ENCODE results near the gene TFF2. TPM values are rescaled to one million over a fixed set of nuclear protein-coding genes. Genes with fewer than 3 reads are reported as not detected.

TFF2 gene
- polyA plus RNA-seq, 1 donor (not counting 4 experiments of a cell fraction or from before 2014, with no cell fraction given): not detected

- H3K36me3 ChIP-seq (ENCODE audit: control insufficient read depth in 2 of 2, extremely low read depth in 1 of 2, insufficient read depth in 2 of 2, low read length in 2 of 2): no peaks in the 10 kb centered on the region
- no peak for TF ChIP-seq EZH2 (IDR thresholded peaks at IDR 0.05; ENCODE audit: low read length)
- no peaks in the 10 kb centered on the region for H3K4me1 ChIP-seq (ENCODE audit: control insufficient read depth, extremely low read depth, insufficient read depth, low read length)
- H4K20me1 ChIP-seq (ENCODE audit: control insufficient read depth, extremely low read depth, insufficient read depth, low read length): no peaks in the 10 kb centered on the region
- dilution Hi-C loops (cut with MboI; ENCODE audit: extremely low pct_ligation_motif_present, low sequenced_read_pairs): no loop called here
- H3K4me2 ChIP-seq (ENCODE audit: control insufficient read depth, extremely low read depth, insufficient read depth, low read depth, low read length): no peak overlapping the region
- no peaks in the 10 kb centered on the region for H3K9me3 ChIP-seq (ENCODE audit: control insufficient read depth, low read depth, low read length)
- H3K9me1 ChIP-seq (ENCODE audit: control insufficient read depth, extremely low read depth, insufficient read depth, low read length): no peaks in the 10 kb centered on the region
- no peak overlapping the region for H3K9ac ChIP-seq (ENCODE audit: control insufficient read depth, extremely low read depth, insufficient read depth, low read length)
- no peak overlapping the region for H3K27ac ChIP-seq (ENCODE audit: control insufficient read depth, insufficient read depth, low read length)
- no peak overlapping the region for H2AFZ ChIP-seq (ENCODE audit: control insufficient read depth, low read length)
- H3K79me2 ChIP-seq (ENCODE audit: control insufficient read depth, insufficient read depth, low read length): no peaks in the 10 kb centered on the region
- no peak overlapping the region for H3K4me3 ChIP-seq (ENCODE audit: control insufficient read depth in 2 of 3, extremely low read depth in 1 of 3, insufficient read depth in 2 of 3, low read depth in 1 of 3, low read length in 3 of 3)
- no peak for DNase-seq (ENCODE audit: low read depth, low spot score)
- H3K27me3 ChIP-seq (ENCODE audit: control insufficient read depth, extremely low read depth, insufficient read depth, low read length): no peaks in the 10 kb centered on the region
- no peak for FAIRE-seq
Measured at GRCh38 chr21:42365770-42366169, 15.0 kb upstream of the TFF2 start.

GRCh38 chr21:42364304-42364865 lies 13.6 kb upstream of the TFF2 start:
- Histone ChIP-seq H3K36me3 (ENCODE audit: control insufficient read depth in 2 of 2, extremely low read depth in 1 of 2, insufficient read depth in 2 of 2, low read length in 2 of 2) (no peaks in the 10 kb centered on the region), H3K79me2 (ENCODE audit: control insufficient read depth, insufficient read depth, low read length) (no peaks in the 10 kb centered on the region), H4K20me1 (ENCODE audit: control insufficient read depth, extremely low read depth, insufficient read depth, low read length) (no peaks in the 10 kb centered on the region), H3K9me1 (ENCODE audit: control insufficient read depth, extremely low read depth, insufficient read depth, low read length) (no peaks in the 10 kb centered on the region), H3K4me3 (ENCODE audit: control insufficient read depth in 2 of 3, extremely low read depth in 1 of 3, insufficient read depth in 2 of 3, low read depth in 1 of 3, low read length in 3 of 3) (no peak overlapping the region), H3K27me3 (ENCODE audit: control insufficient read depth, extremely low read depth, insufficient read depth, low read length) (no peaks in the 10 kb centered on the region), H3K4me2 (ENCODE audit: control insufficient read depth, extremely low read depth, insufficient read depth, low read depth, low read length) (no peak overlapping the region), H3K4me1 (ENCODE audit: control insufficient read depth, extremely low read depth, insufficient read depth, low read length) (no peaks in the 10 kb centered on the region), H3K9ac (ENCODE audit: control insufficient read depth, extremely low read depth, insufficient read depth, low read length) (no peak overlapping the region), H3K27ac (ENCODE audit: control insufficient read depth, insufficient read depth, low read length) (no peak overlapping the region), H3K9me3 (ENCODE audit: control insufficient read depth, low read depth, low read length) (no peaks in the 10 kb centered on the region), H2AFZ (ENCODE audit: control insufficient read depth, low read length) (no peak overlapping the region)
- DNase-seq (ENCODE audit: low read depth, low spot score) (no peak), FAIRE-seq (no peak)
- dilution Hi-C loops (cut with MboI; ENCODE audit: extremely low pct_ligation_motif_present, low sequenced_read_pairs): no loop called here
- no peak for TF ChIP-seq EZH2 (IDR thresholded peaks at IDR 0.05; ENCODE audit: low read length)
- no peak for TF ChIP-seq CTCF (optimal IDR thresholded peaks at IDR 0.05 in 1 of 3, IDR thresholded peaks at IDR 0.05 in 1 of 3, conservative IDR thresholded peaks at IDR 0.05 in 1 of 3; ENCODE audit: extremely low read depth in 1 of 3, insufficient read depth in 2 of 3, low read length in 3 of 3)

GRCh38 chr21:42363312-42363711 lies 12.5 kb upstream of the TFF2 start:
- Histone ChIP-seq H3K4me2 (ENCODE audit: control insufficient read depth, extremely low read depth, insufficient read depth, low read depth, low read length) (no peak overlapping the region), H4K20me1 (ENCODE audit: control insufficient read depth, extremely low read depth, insufficient read depth, low read length) (no peaks in the 10 kb centered on the region), H3K27me3 (ENCODE audit: control insufficient read depth, extremely low read depth, insufficient read depth, low read length) (no peaks in the 10 kb centered on the region), H3K79me2 (ENCODE audit: control insufficient read depth, insufficient read depth, low read length) (no peaks in the 10 kb centered on the region), H3K9ac (ENCODE audit: control insufficient read depth, extremely low read depth, insufficient read depth, low read length) (no peak overlapping the region), H3K27ac (ENCODE audit: control insufficient read depth, insufficient read depth, low read length) (no peak overlapping the region), H3K36me3 (ENCODE audit: control insufficient read depth in 2 of 2, extremely low read depth in 1 of 2, insufficient read depth in 2 of 2, low read length in 2 of 2) (no peaks in the 10 kb centered on the region), H3K9me1 (ENCODE audit: control insufficient read depth, extremely low read depth, insufficient read depth, low read length) (no peaks in the 10 kb centered on the region), H3K4me3 (ENCODE audit: control insufficient read depth in 2 of 3, extremely low read depth in 1 of 3, insufficient read depth in 2 of 3, low read depth in 1 of 3, low read length in 3 of 3) (no peak overlapping the region), H3K4me1 (ENCODE audit: control insufficient read depth, extremely low read depth, insufficient read depth, low read length) (no peaks in the 10 kb centered on the region), H3K9me3 (ENCODE audit: control insufficient read depth, low read depth, low read length) (no peaks in the 10 kb centered on the region), H2AFZ (ENCODE audit: control insufficient read depth, low read length) (no peak overlapping the region)
- TF ChIP-seq EZH2 (IDR thresholded peaks at IDR 0.05; ENCODE audit: low read length) (no peak), CTCF (optimal IDR thresholded peaks at IDR 0.05 in 1 of 3, IDR thresholded peaks at IDR 0.05 in 1 of 3, conservative IDR thresholded peaks at IDR 0.05 in 1 of 3; ENCODE audit: extremely low read depth in 1 of 3, insufficient read depth in 2 of 3, low read length in 3 of 3) (no peak)
- DNase-seq (ENCODE audit: low read depth, low spot score) (no peak), FAIRE-seq (no peak)
- dilution Hi-C loops (cut with MboI; ENCODE audit: extremely low pct_ligation_motif_present, low sequenced_read_pairs): no loop called here

All from keratinocyte (primary cell).